ENCODE data around the gene RNU6-9. TPM values are rescaled to one million over a fixed set of nuclear protein-coding genes. Genes with fewer than 3 reads are reported as not detected.

Gene RNU6-9
- total RNA-seq, 4 donors from 2014 or later = not detected

GRCh38 chr19:934197-934840, 41.0 kb downstream of the RNU6-9 start:
- Histone ChIP-seq H3K4me1 (peaks cover 0 to 29% of the 10 kb centered on the region in 2 donors), H3K4me3 (no peak overlapping the region), H3K27me3 (no peaks in the 10 kb centered on the region), H3K27ac (peak overlapping the region; percentile 66), H3K9me3 (no peaks in the 10 kb centered on the region), H3K36me3 (no peaks in the 10 kb centered on the region)
- TF ChIP-seq CTCF (IDR thresholded peaks at IDR 0.05) (no peak), POLR2A (IDR thresholded peaks at IDR 0.05) (no peak)
- intact Hi-C loops (cut with DNase I; ENCODE audit: low total_unique reads) = no loop called here
- no peak for DNase-seq

GRCh38 chr19:934865-935479, 41.7 kb downstream of the RNU6-9 start:
- Histone ChIP-seq H3K4me3 (no peak overlapping the region), H3K9me3 (no peaks in the 10 kb centered on the region), H3K36me3 (no peaks in the 10 kb centered on the region), H3K27ac (peak overlapping the region; percentile 66), H3K4me1 (peaks cover 0 to 29% of the 10 kb centered on the region in 2 donors), H3K27me3 (no peaks in the 10 kb centered on the region)
- TF ChIP-seq POLR2A (IDR thresholded peaks at IDR 0.05) = no peak
- no peak for TF ChIP-seq CTCF (IDR thresholded peaks at IDR 0.05)
- peak; percentile 74 to 78 for DNase-seq
- intact Hi-C loops (cut with DNase I; ENCODE audit: low total_unique reads) = no loop called here

- H3K4me1 ChIP-seq = peaks cover 0 to 38% of the 10 kb centered on the region in 2 donors
- H3K4me3 ChIP-seq = no peak overlapping the region
- DNase-seq = no peak
- TF ChIP-seq CTCF (IDR thresholded peaks at IDR 0.05) = no peak
- no peak for TF ChIP-seq POLR2A (IDR thresholded peaks at IDR 0.05)
- H3K36me3 ChIP-seq = no peaks in the 10 kb centered on the region
- intact Hi-C loops (cut with DNase I; ENCODE audit: low total_unique reads) = no loop called here
- H3K9me3 ChIP-seq = no peaks in the 10 kb centered on the region
- H3K27ac ChIP-seq = no peak overlapping the region
- H3K27me3 ChIP-seq = no peaks in the 10 kb centered on the region
These were observed 42.9 kb downstream of the RNU6-9 start for GRCh38 chr19:936175-936546.

- Histone ChIP-seq H3K4me3 (no peak overlapping the region), H3K27me3 (no peaks in the 10 kb centered on the region), H3K36me3 (no peaks in the 10 kb centered on the region), H3K4me1 (peaks cover 0 to 41% of the 10 kb centered on the region in 2 donors), H3K9me3 (no peaks in the 10 kb centered on the region), H3K27ac (no peak overlapping the region)
- no peak for DNase-seq
- TF ChIP-seq POLR2A (IDR thresholded peaks at IDR 0.05) (no peak), CTCF (IDR thresholded peaks at IDR 0.05) (no peak)
- intact Hi-C loops (cut with DNase I; ENCODE audit: low total_unique reads) = no loop called here
These were observed 44.0 kb downstream of the RNU6-9 start for GRCh38 chr19:937259-937694.

- peaks cover 0 to 30% of the 10 kb centered on the region in 2 donors for H3K4me1 ChIP-seq
- H3K36me3 ChIP-seq = no peaks in the 10 kb centered on the region
- no peak overlapping the region for H3K27ac ChIP-seq
- no peak for TF ChIP-seq POLR2A (IDR thresholded peaks at IDR 0.05)
- TF ChIP-seq CTCF (IDR thresholded peaks at IDR 0.05) = no peak
- no peak overlapping the region for H3K4me3 ChIP-seq
- DNase-seq = no peak
- H3K27me3 ChIP-seq = no peaks in the 10 kb centered on the region
- intact Hi-C loops (cut with DNase I; ENCODE audit: low total_unique reads) = no loop called here
- no peaks in the 10 kb centered on the region for H3K9me3 ChIP-seq
These were observed 45.1 kb downstream of the RNU6-9 start for GRCh38 chr19:938233-938923.

Data from uterus (tissue), 4 donors.